Endothelial cell (in vitro differentiated cells): ENCODE results near the gene KCNIP4. TPM values are rescaled to one million over a fixed set of nuclear protein-coding genes. Genes with fewer than 3 reads are reported as not detected.

ENCODE experiments used
- DNase-seq: peaks from one replicate; pipeline ENCODE4 v3.0.0; 2021; ENCODE audit warnings: low spot score
- H3K27ac Mint-ChIP-seq: one replicate; pipeline ENCODE4 v1.8.0; 2021; ENCODE audit warnings: mixed read lengths, inconsistent platforms; ENCODE audit not compliant: unreplicated experiment
- H3K27me3 Mint-ChIP-seq: one replicate; pipeline ENCODE4 v1.8.0; 2021; ENCODE audit warnings: mild to moderate bottlenecking, moderate library complexity, mixed read lengths, inconsistent platforms; ENCODE audit not compliant: unreplicated experiment
- H3K36me3 Mint-ChIP-seq: one replicate; pipeline ENCODE4 v1.8.0; 2021; ENCODE audit warnings: mild to moderate bottlenecking, low read depth, mixed read lengths, inconsistent platforms; ENCODE audit not compliant: unreplicated experiment
- H3K4me1 Mint-ChIP-seq: one replicate; pipeline ENCODE4 v1.8.0; 2021; ENCODE audit warnings: mild to moderate bottlenecking, mixed read lengths, inconsistent platforms; ENCODE audit not compliant: unreplicated experiment
- H3K4me3 Mint-ChIP-seq: one replicate; pipeline ENCODE4 v1.8.0; 2021; ENCODE audit warnings: mild to moderate bottlenecking, mixed read lengths, inconsistent platforms; ENCODE audit not compliant: unreplicated experiment
- H3K9me3 Mint-ChIP-seq: one replicate; pipeline ENCODE4 v1.8.0; 2021; ENCODE audit warnings: mixed read lengths, inconsistent platforms; ENCODE audit not compliant: unreplicated experiment
- total RNA-seq: library from RNA; stranded (reverse); fragmentation: NEBNext Ultra II Directional; extraction: Animal tissue kit (Norgen Biotek cat#: 25700); gene quantifications from one replicate; pipeline ENCODE4 v1.2.1, GENCODE V29; 2021; ENCODE audit not compliant: unreplicated experiment
- TF ChIP-seq, protein P1 (sequence below): fragments of 200-600 bp; sonication (generic); IDR thresholded peaks from one replicate; pipeline ENCODE4 v1.5.0; 2021; ENCODE audit warnings: antibody characterized with exemption; ENCODE audit not compliant: unreplicated experiment

Gene KCNIP4
- total RNA-seq, 1 donor from 2014 or later: 0.31 TPM

GRCh38 chr4:21554500-21554899, 394.1 kb downstream of the KCNIP4 start:
- no peak for DNase-seq
- Mint-ChIP-seq H3K27ac (no peak overlapping the region), H3K4me1 (no peaks in the 10 kb centered on the region), H3K9me3 (no peaks in the 10 kb centered on the region), H3K4me3 (no peak overlapping the region), H3K27me3 (no peaks in the 10 kb centered on the region), H3K36me3 (no peaks in the 10 kb centered on the region)
- TF ChIP-seq, protein P1, sequence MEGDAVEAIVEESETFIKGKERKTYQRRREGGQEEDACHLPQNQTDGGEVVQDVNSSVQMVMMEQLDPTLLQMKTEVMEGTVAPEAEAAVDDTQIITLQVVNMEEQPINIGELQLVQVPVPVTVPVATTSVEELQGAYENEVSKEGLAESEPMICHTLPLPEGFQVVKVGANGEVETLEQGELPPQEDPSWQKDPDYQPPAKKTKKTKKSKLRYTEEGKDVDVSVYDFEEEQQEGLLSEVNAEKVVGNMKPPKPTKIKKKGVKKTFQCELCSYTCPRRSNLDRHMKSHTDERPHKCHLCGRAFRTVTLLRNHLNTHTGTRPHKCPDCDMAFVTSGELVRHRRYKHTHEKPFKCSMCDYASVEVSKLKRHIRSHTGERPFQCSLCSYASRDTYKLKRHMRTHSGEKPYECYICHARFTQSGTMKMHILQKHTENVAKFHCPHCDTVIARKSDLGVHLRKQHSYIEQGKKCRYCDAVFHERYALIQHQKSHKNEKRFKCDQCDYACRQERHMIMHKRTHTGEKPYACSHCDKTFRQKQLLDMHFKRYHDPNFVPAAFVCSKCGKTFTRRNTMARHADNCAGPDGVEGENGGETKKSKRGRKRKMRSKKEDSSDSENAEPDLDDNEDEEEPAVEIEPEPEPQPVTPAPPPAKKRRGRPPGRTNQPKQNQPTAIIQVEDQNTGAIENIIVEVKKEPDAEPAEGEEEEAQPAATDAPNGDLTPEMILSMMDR: no peak

DNA sequence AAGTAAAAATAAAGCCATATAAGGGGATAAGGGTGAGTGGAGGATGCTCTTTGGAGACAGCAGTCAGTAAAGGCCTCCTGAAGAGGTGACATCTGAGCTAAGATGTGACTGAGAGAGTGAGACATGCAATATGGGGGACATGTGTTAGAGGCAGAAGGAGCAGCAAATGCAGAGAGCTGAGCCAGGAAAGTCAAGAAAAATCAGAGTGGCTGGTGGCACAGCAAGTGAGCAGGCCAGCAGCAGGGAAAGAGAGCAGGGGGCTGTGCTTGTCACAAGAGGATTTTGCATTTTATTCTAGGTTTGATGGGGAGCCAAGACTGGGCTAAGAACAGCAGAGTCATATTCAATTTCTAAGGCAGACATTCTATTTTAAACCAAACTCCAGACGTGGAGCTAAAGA, 394.5 kb downstream of the KCNIP4 start:
- no peaks in the 10 kb centered on the region for H3K9me3 Mint-ChIP-seq
- no peak for DNase-seq
- no peak overlapping the region for H3K27ac Mint-ChIP-seq
- H3K36me3 Mint-ChIP-seq: no peaks in the 10 kb centered on the region
- H3K4me3 Mint-ChIP-seq: no peak overlapping the region
- H3K27me3 Mint-ChIP-seq: no peaks in the 10 kb centered on the region
- TF ChIP-seq, protein P1: no peak
- no peaks in the 10 kb centered on the region for H3K4me1 Mint-ChIP-seq

DNA sequence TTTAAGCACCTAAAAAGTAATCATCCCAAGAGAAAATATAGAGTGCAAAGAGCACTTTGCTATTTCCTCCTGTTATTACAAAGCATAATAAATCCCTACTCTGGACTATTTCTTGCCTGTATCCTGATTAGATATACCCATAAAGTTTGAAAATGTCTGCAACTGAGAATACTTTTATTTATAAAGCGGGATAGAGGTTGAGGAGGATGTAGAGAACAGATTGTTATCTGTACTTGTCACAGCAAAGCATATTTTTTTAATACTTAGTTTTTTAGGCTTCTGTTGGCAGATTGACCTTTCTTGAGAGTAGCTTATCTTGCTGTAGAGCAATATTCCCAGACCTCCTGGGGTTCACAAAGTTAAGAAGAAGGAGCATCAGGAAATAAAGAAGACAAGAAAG, 396.1 kb downstream of the KCNIP4 start:
- no peaks in the 10 kb centered on the region for H3K9me3 Mint-ChIP-seq

DNA sequence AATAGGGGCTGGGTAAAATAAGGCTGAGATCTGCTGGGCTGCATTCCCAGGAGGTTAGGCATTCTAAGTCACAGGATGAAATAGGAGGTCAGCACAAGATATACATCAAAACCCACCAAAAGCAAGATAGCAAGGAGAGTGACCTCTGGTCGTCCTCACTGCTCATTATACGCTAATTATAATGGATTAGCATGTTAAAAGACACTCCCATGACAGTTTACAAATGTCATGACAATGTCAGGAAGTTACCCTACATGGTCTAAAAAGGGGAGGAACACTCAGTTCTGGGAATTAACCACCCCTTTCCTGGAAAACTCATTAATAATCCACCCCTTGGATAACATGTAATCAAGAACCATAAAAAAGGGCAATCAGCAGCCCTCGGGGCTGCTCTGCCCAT, 403.6 kb downstream of the KCNIP4 start:
- Mint-ChIP-seq H3K36me3 (no peaks in the 10 kb centered on the region), H3K27me3 (no peaks in the 10 kb centered on the region), H3K9me3 (no peaks in the 10 kb centered on the region), H3K4me3 (no peak overlapping the region), H3K27ac (no peak overlapping the region), H3K4me1 (no peaks in the 10 kb centered on the region)
- TF ChIP-seq, protein P1: no peak
- DNase-seq: no peak

More for the DNA sequence above, 396.1 kb downstream of the KCNIP4 start:
- no peaks in the 10 kb centered on the region for H3K27me3 Mint-ChIP-seq
- no peak for DNase-seq
- TF ChIP-seq, protein P1: no peak
- H3K27ac Mint-ChIP-seq: no peak overlapping the region
- H3K36me3 Mint-ChIP-seq: no peaks in the 10 kb centered on the region
- no peak overlapping the region for H3K4me3 Mint-ChIP-seq
- H3K4me1 Mint-ChIP-seq: no peaks in the 10 kb centered on the region

GRCh38 chr4:21544415-21544814, 404.2 kb downstream of the KCNIP4 start:
- Mint-ChIP-seq H3K27ac (no peak overlapping the region), H3K4me3 (no peak overlapping the region), H3K9me3 (no peaks in the 10 kb centered on the region), H3K27me3 (no peaks in the 10 kb centered on the region), H3K4me1 (no peaks in the 10 kb centered on the region), H3K36me3 (no peaks in the 10 kb centered on the region)
- TF ChIP-seq, protein P1: no peak
- no peak for DNase-seq
